K562 (cell line): ENCODE data around the gene SCAPER. TPM values are rescaled to one million over a fixed set of nuclear protein-coding genes. Genes with fewer than 3 reads are reported as not detected.

Source experiments
- ATAC-seq: fragments of 200-7000 bp; cut with Tn5 transposase; 3 replicates; pipeline ENCODE4 v1.9.1; 2020; ENCODE audit warnings: moderate library complexity
- BruUV-seq: library from RNA; stranded (reverse); fragments of 400-500 nt; replicated peaks from 2 replicates; lab custom pipeline; 2021; lab: Mats Ljungman, UMichigan
- CTCF ChIA-PET: fragments of 300-600 bp; formaldehyde crosslinking; extraction: SDS; loops from one replicate; lab custom pipeline; 2021; ENCODE audit warnings: low intra/inter-chr PET ratio; lab: Yijun Ruan, JAX
- POLR2A ChIA-PET: fragments of 300-600, 350-650 bp; sonication (Branson Sonifier 250); formaldehyde crosslinking; extraction: SDS; loops from one replicate; lab custom pipeline; 2021; ENCODE audit warnings: antibody characterized with exemption, inconsistent platforms; lab: Yijun Ruan, JAX
- DNase-seq, 4 experiments: peaks; one replicate each; pipeline versions ENCODE4 v3.0.0 to v3.0.0-alpha.2; 2011 to 2018; ENCODE audit warnings: low spot score in 3 of 4, mixed read lengths in 3 of 4; ENCODE audit errors: extremely low read depth in 1 of 4
- FAIRE-seq: peaks from 2 replicates; lab custom pipeline; 2011; peaks lifted over from hg19 to GRCh38; lab: Jason Lieb, UNC
- H2AFZ ChIP-seq: 2 replicates; pipeline ENCODE4 v1.6.0; 2011; ENCODE audit warnings: low read depth, low read length, control low read depth, inconsistent platforms
- H3K27ac ChIP-seq: fragments of 200-600 bp; 3 replicates; pipeline ENCODE4 v1.8.0; 2011; ENCODE audit warnings: low read depth, mild to moderate bottlenecking, control low read depth, inconsistent platforms, low read length, moderate library complexity, mixed read lengths; ENCODE audit errors: extremely low read depth
- H3K27me3 ChIP-seq, 2 experiments: fragments of 300-600 bp in 1 of 2; 2 replicates in 1 of 2; 3 replicates in 1 of 2; pipeline versions ENCODE4 v1.6.0 to v1.8.0; 2011; ENCODE audit warnings: inconsistent platforms in 2 of 2, low read length in 2 of 2, mild to moderate bottlenecking in 1 of 2, mixed read lengths in 1 of 2, moderate library complexity in 1 of 2; ENCODE audit not compliant: control insufficient read depth in 2 of 2, insufficient read depth in 2 of 2
- H3K36me3 ChIP-seq: fragments of 300-600 bp; 3 replicates; pipeline ENCODE4 v1.8.0; 2011; ENCODE audit warnings: mild to moderate bottlenecking, low read length, inconsistent platforms; ENCODE audit not compliant: control insufficient read depth, insufficient read depth
- H3K4me1 ChIP-seq, 2 experiments: fragments of 200-600 bp in 1 of 2; replicated peaks in 1 of 2; 2 replicates in 1 of 2; 3 replicates in 1 of 2; pipeline versions ENCODE4 v1.5.1 to v1.8.0; 2011; ENCODE audit warnings: inconsistent platforms in 2 of 2, low read length in 2 of 2, mild to moderate bottlenecking in 1 of 2, mixed read lengths in 1 of 2, moderate library complexity in 1 of 2; ENCODE audit not compliant: control insufficient read depth in 2 of 2, insufficient read depth in 2 of 2
- H3K4me2 ChIP-seq: 2 replicates; pipeline ENCODE4 v1.6.1; 2011; ENCODE audit warnings: low read length, control low read depth, inconsistent platforms, mixed read lengths; ENCODE audit not compliant: insufficient read depth
- H3K4me3 ChIP-seq: fragments of 200-600 bp; sonication (generic), shearing (Covaris generic); 2 replicates; pipeline ENCODE4 v1.5.1; 2016; ENCODE audit warnings: control low read depth, inconsistent platforms
- H3K79me2 ChIP-seq: fragments of 200-600 bp; 3 replicates; pipeline ENCODE4 v1.8.0; 2011; ENCODE audit warnings: low read length, inconsistent platforms; ENCODE audit not compliant: control insufficient read depth, insufficient read depth
- H3K9ac ChIP-seq, 2 experiments: 2 replicates each; pipeline versions ENCODE4 v1.6.0 to v1.6.1; 2011; ENCODE audit warnings: low read depth in 2 of 2, low read length in 2 of 2, control low read depth in 1 of 2, inconsistent platforms in 1 of 2, mild to moderate bottlenecking in 1 of 2, mixed read lengths in 1 of 2; ENCODE audit not compliant: insufficient read depth in 1 of 2
- H3K9me1 ChIP-seq: one replicate; pipeline ENCODE4 v1.6.0; 2011; ENCODE audit warnings: inconsistent platforms, mild to moderate bottlenecking, low read length, moderate library complexity; ENCODE audit not compliant: control insufficient read depth, insufficient read depth
- H3K9me3 ChIP-seq: replicated peaks from 2 replicates; pipeline ENCODE4 v1.5.1; 2011; ENCODE audit warnings: low read depth, low read length, inconsistent platforms; ENCODE audit not compliant: control insufficient read depth, insufficient read depth
- H4K20me1 ChIP-seq: replicated peaks from 2 replicates; pipeline ENCODE4 v1.6.1; 2011; ENCODE audit warnings: low read length, inconsistent platforms, mixed read lengths; ENCODE audit not compliant: control insufficient read depth, insufficient read depth
- BRD9 ChIP-seq: fragments of 450-650 bp; IDR thresholded peaks from 2 replicates; pipeline ENCODE4 v1.6.1; 2018; ENCODE audit warnings: low read depth; ENCODE audit not compliant: partially characterized antibody
- CHD4 ChIP-seq: fragments of 200-600 bp; sonication (generic); IDR thresholded peaks from 3 replicates; pipeline ENCODE4 v1.6.1; 2012; ENCODE audit warnings: low read depth, mild to moderate bottlenecking, mixed read lengths, low read length, inconsistent platforms; ENCODE audit not compliant: insufficient read depth, insufficient replicate concordance, poor library complexity, severe bottlenecking
- E2F3 ChIP-seq: fragments of 250-450 bp; sonication (Bioruptor Pico); IDR thresholded peaks from 2 replicates; pipeline ENCODE4 v1.4.0; 2020; ENCODE audit warnings: mild to moderate bottlenecking
- ELF2 ChIP-seq: fragments of 250-450 bp; sonication (Bioruptor Pico); IDR thresholded peaks from 2 replicates; pipeline ENCODE4 v1.5.0; 2021; ENCODE audit warnings: mild to moderate bottlenecking
- GABPB1 ChIP-seq: sonication (generic); formaldehyde crosslinking; IDR thresholded peaks from 2 replicates; pipeline ENCODE4 v1.8.0; 2022; ENCODE audit warnings: mild to moderate bottlenecking, missing genetic modification reagents
- MCM5 ChIP-seq: fragments of 450-650 bp; IDR thresholded peaks from 2 replicates; pipeline ENCODE4 v1.6.1; 2016; ENCODE audit warnings: low read depth
- MCM7 ChIP-seq, 2 experiments: fragments of 450-650 bp; IDR thresholded peaks; 2 replicates each; pipeline ENCODE4 v1.6.1; 2016 to 2018
- NFIX ChIP-seq: fragments of 250-450 bp; sonication (Bioruptor Pico); IDR thresholded peaks from 2 replicates; pipeline ENCODE4 v1.4.0; 2020; ENCODE audit warnings: low read depth, mild to moderate bottlenecking, moderate library complexity
- NUFIP1 ChIP-seq: fragments of 450-650 bp; IDR thresholded peaks from 2 replicates; pipeline ENCODE4 v1.6.1; 2018; ENCODE audit not compliant: partially characterized antibody
- SIN3B ChIP-seq: fragments of 450-650 bp; IDR thresholded peaks from 2 replicates; pipeline ENCODE4 v1.6.1; 2017; ENCODE audit warnings: low read depth, mild to moderate bottlenecking, moderate library complexity
- ZNF146 ChIP-seq: IDR thresholded peaks from one replicate; pipeline ENCODE4 v1.6.1; 2018; ENCODE audit warnings: missing compliant biosample characterization; ENCODE audit not compliant: unreplicated experiment
- ZNF174 ChIP-seq: fragments of 250-450 bp; sonication (Bioruptor Pico); IDR thresholded peaks from 2 replicates; pipeline ENCODE4 v1.4.0; 2020; ENCODE audit warnings: mild to moderate bottlenecking
- WGBS: fragments of 100-300 bp; shearing (Covaris generic); methylation state at CpG from one replicate; pipeline ENCODE4 v1.1.6; 2016; ENCODE audit warnings: low coverage, mixed read lengths; ENCODE audit not compliant: insufficient coverage; ENCODE audit errors: missing lambda C conversion rate; 5-methylcytosine and 5-hydroxymethylcytosine counted together
- in situ Hi-C: fragments of 300-500 bp; cut with MboI; formaldehyde crosslinking; loops from 4 replicates; pipeline ENCODE4 v1.15.0; 2018; ENCODE audit warnings: inconsistent platforms, mixed read lengths
- intact Hi-C: fragments of 100-400 bp; cut with micrococcal nuclease; formaldehyde crosslinking; loops from 2 replicates; pipeline ENCODE4 v1.14.2; 2022
- polyA plus RNA-seq, 8 experiments: library from polyadenylated mRNA; depleted of rRNA in 4 of 8; stranded (reverse) in 5 of 8; unstranded in 3 of 8; fragments of >200 nt; fragmentation: Nextera tagmentation in 2 of 8; fragmentation: Illumina TruSeq in 1 of 8; extraction: Ambion mirVana in 2 of 8; extraction: Trizol in 1 of 8; gene quantifications; 2 replicates each; pipeline versions ENCODE4 v1.2.1 to v1.2.3, GENCODE V29; 2011 to 2014; ENCODE audit warnings: inconsistent platforms in 1 of 8, missing spikeins in 1 of 8
- total RNA-seq, 7 experiments: library from RNA; depleted of rRNA in 6 of 7; stranded (reverse); fragments of >200 nt in 6 of 7; fragmentation: Illumina TruSeq in 2 of 7; extraction: Trizol in 2 of 7; gene quantifications; 2 replicates each; pipeline versions ENCODE4 v1.2.1 to v1.2.3, GENCODE V29; 2011 to 2021; ENCODE audit warnings: low replicate concordance in 1 of 7
- TF ChIP-seq, protein P1 (sequence below), 2 experiments: fragments of 450-650 bp; conservative IDR thresholded peaks; 2 replicates each; pipeline ENCODE4 v1.6.1; 2017; ENCODE audit warnings: mild to moderate bottlenecking in 2 of 2, moderate library complexity in 2 of 2
- TF ChIP-seq, protein P2 (sequence below), 2 experiments: fragments of 200-800 bp in 1 of 2; sonication (Bioruptor generic) in 1 of 2; sonication (generic) in 1 of 2; formaldehyde crosslinking in 1 of 2; IDR thresholded peaks in 1 of 2; conservative IDR thresholded peaks in 1 of 2; 2 replicates each; pipeline versions ENCODE4 v1.5.0 to v1.6.1; 2016 to 2020; ENCODE audit warnings: missing compliant biosample characterization in 1 of 2, missing genetic modification characterization in 1 of 2, missing genetic modification reagents in 1 of 2

SCAPER gene
- total and polyA plus RNA-seq, 9 of the 15 experiments (the other 6 are each of a cell fraction or from before 2014, with no cell fraction given): 1.3 to 5.7 (median 3.2) TPM

- H3K27me3 ChIP-seq: no peaks in the 10 kb centered on the region
- POLR2A ChIA-PET: no interaction called here
- no peak for DNase-seq
- H3K9me3 ChIP-seq: no peaks in the 10 kb centered on the region
- BruUV-seq: no TSS peak
- CTCF ChIA-PET: no interaction called here
- H3K4me2 ChIP-seq: no peak overlapping the region
- TF ChIP-seq MCM5 (no peak), NUFIP1 (no peak), MCM7 (IDR thresholded peaks at IDR 0.05) (no peak), BRD9 (no peak)
- TF ChIP-seq, protein P1, sequence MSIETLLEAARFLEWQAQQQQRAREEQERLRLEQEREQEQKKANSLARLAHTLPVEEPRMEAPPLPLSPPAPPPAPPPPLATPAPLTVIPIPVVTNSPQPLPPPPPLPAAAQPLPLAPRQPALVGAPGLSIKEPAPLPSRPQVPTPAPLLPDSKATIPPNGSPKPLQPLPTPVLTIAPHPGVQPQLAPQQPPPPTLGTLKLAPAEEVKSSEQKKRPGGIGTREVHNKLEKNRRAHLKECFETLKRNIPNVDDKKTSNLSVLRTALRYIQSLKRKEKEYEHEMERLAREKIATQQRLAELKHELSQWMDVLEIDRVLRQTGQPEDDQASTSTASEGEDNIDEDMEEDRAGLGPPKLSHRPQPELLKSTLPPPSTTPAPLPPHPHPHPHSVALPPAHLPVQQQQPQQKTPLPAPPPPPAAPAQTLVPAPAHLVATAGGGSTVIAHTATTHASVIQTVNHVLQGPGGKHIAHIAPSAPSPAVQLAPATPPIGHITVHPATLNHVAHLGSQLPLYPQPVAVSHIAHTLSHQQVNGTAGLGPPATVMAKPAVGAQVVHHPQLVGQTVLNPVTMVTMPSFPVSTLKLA (conservative IDR thresholded peaks at IDR 0.05): no peak
- no peak overlapping the region for H3K9ac ChIP-seq
- WGBS: 23% methylated on average over 3 of the region's 3 CpGs
- no peak overlapping the region for H3K4me3 ChIP-seq
- no peaks in the 10 kb centered on the region for H3K4me1 ChIP-seq
- intact Hi-C loops: no loop called here
- no peak overlapping the region for H3K27ac ChIP-seq
- no peaks in the 10 kb centered on the region for H3K9me1 ChIP-seq
- no peak overlapping the region for H2AFZ ChIP-seq
- no peak for FAIRE-seq
- ATAC-seq: no peak
- H3K36me3 ChIP-seq: no peaks in the 10 kb centered on the region
- no peaks in the 10 kb centered on the region for H4K20me1 ChIP-seq
- in situ Hi-C loops: no loop called here
- no peaks in the 10 kb centered on the region for H3K79me2 ChIP-seq
Observed at GRCh38 chr15:76529911-76530310, 375.2 kb downstream of the SCAPER start.

DNA sequence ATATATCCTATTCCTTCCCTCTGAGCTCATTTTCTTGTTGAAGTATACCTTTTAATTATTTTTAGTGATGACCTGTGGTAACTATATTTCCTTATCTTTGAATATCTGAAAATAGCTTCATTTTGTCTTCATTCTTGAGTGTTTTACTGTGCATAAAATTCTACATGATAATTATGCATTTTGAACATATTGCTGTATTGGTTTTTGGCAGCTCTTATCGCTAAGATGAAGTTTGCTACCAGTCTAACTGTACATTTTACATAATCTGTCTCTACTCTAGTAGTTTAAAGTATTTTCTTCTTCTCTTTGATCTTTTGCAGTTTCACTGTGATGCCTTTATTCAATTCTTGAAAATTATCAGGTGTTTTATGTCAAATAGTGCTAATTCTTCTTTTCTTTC is 379.0 kb downstream of the SCAPER start:
- in situ Hi-C loops: no loop called here
- intact Hi-C loops: no loop called here

More for the DNA sequence above, 379.0 kb downstream of the SCAPER start:
- ChIA-PET POLR2A (interaction anchor here (1.1 kb wide), 1 partner anchor 8 kb away, joined by 3 read pairs; no protein-coding TSS in a partner anchor), CTCF (no interaction called here)
- no peaks in the 10 kb centered on the region for H3K9me3 ChIP-seq
- WGBS: 0% methylated on average over 1 of the region's 1 CpG
- no peak overlapping the region for H3K27ac ChIP-seq
- no peaks in the 10 kb centered on the region for H3K36me3 ChIP-seq
- no peaks in the 10 kb centered on the region for H3K4me1 ChIP-seq
- TF ChIP-seq GABPB1 (CRISPR knock-in tag) (no peak), ELF2 (CRISPR knock-in tag) (no peak), SIN3B (no peak), E2F3 (CRISPR knock-in tag) (no peak), NFIX (CRISPR knock-in tag) (no peak), ZNF174 (CRISPR knock-in tag) (no peak), ZNF146 (CRISPR knock-in tag) (no peak), CHD4 (no peak)
- TF ChIP-seq, protein P2, sequence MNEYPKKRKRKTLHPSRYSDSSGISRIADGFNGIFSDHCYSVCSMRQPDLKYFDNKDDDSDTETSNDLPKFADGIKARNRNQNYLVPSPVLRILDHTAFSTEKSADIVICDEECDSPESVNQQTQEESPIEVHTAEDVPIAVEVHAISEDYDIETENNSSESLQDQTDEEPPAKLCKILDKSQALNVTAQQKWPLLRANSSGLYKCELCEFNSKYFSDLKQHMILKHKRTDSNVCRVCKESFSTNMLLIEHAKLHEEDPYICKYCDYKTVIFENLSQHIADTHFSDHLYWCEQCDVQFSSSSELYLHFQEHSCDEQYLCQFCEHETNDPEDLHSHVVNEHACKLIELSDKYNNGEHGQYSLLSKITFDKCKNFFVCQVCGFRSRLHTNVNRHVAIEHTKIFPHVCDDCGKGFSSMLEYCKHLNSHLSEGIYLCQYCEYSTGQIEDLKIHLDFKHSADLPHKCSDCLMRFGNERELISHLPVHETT (CRISPR knock-in tag; conservative IDR thresholded peaks at IDR 0.05 in 1 of 2, IDR thresholded peaks at IDR 0.05 in 1 of 2): no peak
- H2AFZ ChIP-seq: no peak overlapping the region
- no peaks in the 10 kb centered on the region for H3K9me1 ChIP-seq
- no peaks in the 10 kb centered on the region for H3K79me2 ChIP-seq
- no peak for FAIRE-seq
- no peak overlapping the region for H3K9ac ChIP-seq
- no peak for DNase-seq
- no peak for ATAC-seq
- no TSS peak for BruUV-seq
- H4K20me1 ChIP-seq: no peaks in the 10 kb centered on the region
- H3K27me3 ChIP-seq: no peaks in the 10 kb centered on the region
- no peak overlapping the region for H3K4me3 ChIP-seq
- no peak overlapping the region for H3K4me2 ChIP-seq
